ENCODE data around the gene SMIM5. TPM values are rescaled to one million over a fixed set of nuclear protein-coding genes. Genes with fewer than 3 reads are reported as not detected.

Gene SMIM5
- total and polyA plus RNA-seq, 2 of the 13 experiments (the other 11 are each of a cell fraction or from before 2014, with no cell fraction given) = not detected

GRCh38 chr17:75645889-75646637, 12.8 kb downstream of the SMIM5 start (continued):
- TF ChIP-seq ZNF30 (CRISPR knock-in tag; IDR thresholded peaks at IDR 0.05) (no peak), AHR (CRISPR knock-in tag; IDR thresholded peaks at IDR 0.05) (peak; percentile 86), ZNF234 (CRISPR knock-in tag; conservative IDR thresholded peaks at IDR 0.05) (no peak), RBM22 (optimal IDR thresholded peaks at IDR 0.05; ENCODE audit: low read length) (no peak), ZNF414 (CRISPR knock-in tag; IDR thresholded peaks at IDR 0.05) (no peak), POGZ (CRISPR knock-in tag; IDR thresholded peaks at IDR 0.05) (0 out of 2 replicates have a peak, but pooled peaks have one; percentile 51), SMARCE1 (IDR thresholded peaks at IDR 0.05; ENCODE audit: borderline replicate concordance) (no peak), POLR2AphosphoS5 (IDR thresholded peaks at IDR 0.05; ENCODE audit: low read depth, low read length) (peak; percentile 82), SCMH1 (CRISPR knock-in tag; IDR thresholded peaks at IDR 0.05; ENCODE audit: borderline replicate concordance) (no peak), ZFP36L1 (CRISPR knock-in tag; IDR thresholded peaks at IDR 0.05) (no peak), ZKSCAN1 (IDR thresholded peaks at IDR 0.05; ENCODE audit: low read length) (peak; percentile 8; the same call in 1 of the 2 replicates), CEBPB (IDR thresholded peaks at IDR 0.05; ENCODE audit: borderline replicate concordance, low read depth, low read length) (no peak), ZFP1 (CRISPR knock-in tag; IDR thresholded peaks at IDR 0.05) (peak; percentile 86; the same call in 1 of the 2 replicates), MIER3 (CRISPR knock-in tag; IDR thresholded peaks at IDR 0.05; ENCODE audit: borderline replicate concordance) (peak; percentile 20; the same call in 1 of the 2 replicates), HNF4A (CRISPR knock-in tag; IDR thresholded peaks at IDR 0.05) (peak; percentile 74), ZNF430 (CRISPR knock-in tag; IDR thresholded peaks at IDR 0.05) (peak; percentile 90), NRL (CRISPR knock-in tag; IDR thresholded peaks at IDR 0.05; ENCODE audit: borderline replicate concordance) (peak; percentile 82), FOXM1 (CRISPR knock-in tag; IDR thresholded peaks at IDR 0.05) (no peak), MAFF (IDR thresholded peaks at IDR 0.05; ENCODE audit: low read depth, low read length) (no peak), ZNF20 (CRISPR knock-in tag; IDR thresholded peaks at IDR 0.05) (no peak), ZBED4 (CRISPR knock-in tag; IDR thresholded peaks at IDR 0.05; ENCODE audit: borderline replicate concordance) (peak; percentile 73; the same call in 1 of the 2 replicates), E2F2 (CRISPR knock-in tag; IDR thresholded peaks at IDR 0.05; ENCODE audit: borderline replicate concordance) (peak; percentile 30; the same call in 1 of the 2 replicates)

All from HepG2 (cell line).